T-helper 1 cell (primary cell): ENCODE measurements around the gene RIN3.
"Not testable (repeated sequence)": the region's sequence is repeated elsewhere in the genome, so short reads cannot be mapped to it uniquely, and the experiment has no call there.

Source experiments
- DNase-seq, 5 donors: peaks; one replicate each; pipeline ENCODE4 v3.0.0-alpha.2; 2012 to 2020

Gene RIN3

GRCh38 chr14:92627707-92628215, 114.2 kb downstream of the RIN3 start:
- no peak for DNase-seq

GRCh38 chr14:92628636-92629035, 115.1 kb downstream of the RIN3 start:
- DNase-seq = no peak

GRCh38 chr14:92630367-92630766, 116.8 kb downstream of the RIN3 start:
- DNase-seq = no peak

GRCh38 chr14:92631098-92631497, 117.5 kb downstream of the RIN3 start:
- DNase-seq = no peak

- DNase-seq = no peak
Observed at GRCh38 chr14:92632546-92633273, 119.1 kb downstream of the RIN3 start.

GRCh38 chr14:92633274-92633616, 119.7 kb downstream of the RIN3 start:
- no peak for DNase-seq

- DNase-seq = no peak
Observed at GRCh38 chr14:92633724-92634123, 120.1 kb downstream of the RIN3 start.

GRCh38 chr14:92635031-92635430, 121.5 kb downstream of the RIN3 start:
- no peak for DNase-seq

GRCh38 chr14:92635896-92636295, 122.3 kb downstream of the RIN3 start:
- DNase-seq = no peak

- DNase-seq = no peak
Observed at GRCh38 chr14:92637228-92637627, 123.6 kb downstream of the RIN3 start.

GRCh38 chr14:92637864-92638263, 124.3 kb downstream of the RIN3 start:
- no peak for DNase-seq

GRCh38 chr14:92638266-92638665, 124.7 kb downstream of the RIN3 start:
- no peak for DNase-seq

GRCh38 chr14:92638904-92639303, 125.3 kb downstream of the RIN3 start:
- DNase-seq = no peak

GRCh38 chr14:92639472-92640117, 126.0 kb downstream of the RIN3 start:
- DNase-seq = not testable (repeated sequence)

- DNase-seq = no peak
Observed at GRCh38 chr14:92641306-92641705, 127.7 kb downstream of the RIN3 start.

GRCh38 chr14:92644171-92644969, 130.8 kb downstream of the RIN3 start:
- DNase-seq = no peak

- no peak for DNase-seq
Observed at GRCh38 chr14:92644970-92645515, 131.5 kb downstream of the RIN3 start.

- DNase-seq = no peak
Observed at GRCh38 chr14:92645841-92646478, 132.4 kb downstream of the RIN3 start.

GRCh38 chr14:92646952-92647796, 133.6 kb downstream of the RIN3 start:
- no peak for DNase-seq

- no peak for DNase-seq
Observed at GRCh38 chr14:92647797-92648279, 134.3 kb downstream of the RIN3 start.

GRCh38 chr14:92649066-92649465, 135.5 kb downstream of the RIN3 start:
- DNase-seq = no peak
